NB4 (cell line): ENCODE measurements around the gene PDZD2.

Experiments used
- CTCF ChIP-seq: IDR thresholded peaks from one replicate; pipeline ENCODE4 v1.5.1; 2012; ENCODE audit warnings: low read depth, low read length
- POLR2A ChIP-seq: IDR thresholded peaks from 2 replicates; pipeline ENCODE4 v1.6.1; 2011; ENCODE audit warnings: mild to moderate bottlenecking; ENCODE audit not compliant: insufficient read length; ENCODE audit errors: extremely low read depth

GRCh38 chr5:31993165-31993961, 354.4 kb downstream of the PDZD2 start:
- TF ChIP-seq CTCF (no peak), POLR2A (no peak)
